OCI-LY3 (cell line): ENCODE results near the gene TXNL4B.

Experiments
- CTCF ChIP-seq: fragments of 200-600, 300-600 bp; sonication (generic); IDR thresholded peaks from 2 replicates; pipeline ENCODE4 v1.5.1; 2014; ENCODE audit warnings: antibody characterized with exemption, low read length, low read depth
- EZH2phosphoT487 ChIP-seq: fragments of 200-600 bp; shearing (Covaris generic); IDR thresholded peaks from 2 replicates; pipeline ENCODE4 v1.6.1; 2018; ENCODE audit warnings: antibody characterized with exemption, mixed run types, low read depth

GRCh38 chr16:72122308-72122707 lies 28.9 kb upstream of the TXNL4B start:
- no peak for TF ChIP-seq CTCF
- TF ChIP-seq EZH2phosphoT487, result no peak
